Measurements from ENCODE around the gene SEC14L2. TPM values are rescaled to one million over a fixed set of nuclear protein-coding genes. Genes with fewer than 3 reads are reported as not detected.
A peak's percentile ranks its signal among the peaks of the same experiment; 100 is the strongest.

The SEC14L2 gene
- total RNA-seq, 1 donor from 2014 or later: 5.7 TPM

DNA sequence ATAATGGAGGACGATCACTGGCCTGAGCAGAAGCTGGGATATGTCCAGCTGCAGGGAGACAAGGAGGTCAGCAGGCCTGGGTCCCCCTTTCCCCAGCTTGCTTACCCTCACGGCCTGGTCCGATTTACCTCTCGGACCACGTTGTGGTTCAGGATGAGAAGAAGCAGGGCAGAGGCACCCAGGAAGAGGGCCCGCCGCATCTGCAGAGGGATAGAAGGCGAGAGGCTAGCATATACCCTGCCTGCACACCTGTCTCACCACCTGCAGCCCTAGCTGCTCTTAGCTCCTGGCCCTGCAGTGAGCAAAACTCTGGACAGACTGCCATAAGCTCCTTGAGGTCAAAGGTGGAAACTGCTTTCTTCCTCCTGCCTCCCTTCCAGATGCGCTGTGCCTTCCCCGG is 10.9 kb upstream of the SEC14L2 start:
- no peak overlapping the region for H3K27ac Mint-ChIP-seq
- Histone ChIP-seq H2AFZ (replicated peaks) (no peak overlapping the region), H3K27me3 (no peaks in the 10 kb centered on the region), H3K4me2 (peak overlapping the region; percentile 79), H3K4me1 (peaks cover 6% of the 10 kb centered on the region), H3F3A (ENCODE audit: low read depth) (no peaks in the 10 kb centered on the region), H3K79me2 (ENCODE audit: low read depth) (no peaks in the 10 kb centered on the region), H4K20me1 (ENCODE audit: low read depth) (no peaks in the 10 kb centered on the region), H3K9ac (no peak overlapping the region), H3K9me3 (ENCODE audit: low read depth) (no peaks in the 10 kb centered on the region), H3K27ac (no peak overlapping the region), H3K4me3 (peak overlapping the region; percentile 59), H3K36me3 (no peaks in the 10 kb centered on the region)
- H3K27me3 Mint-ChIP-seq (ENCODE audit: insufficient read depth, low read depth): peaks cover 4% of the 10 kb centered on the region
- H3K36me3 Mint-ChIP-seq: peaks cover 2% of the 10 kb centered on the region
- peaks cover 4% of the 10 kb centered on the region for H3K9me3 Mint-ChIP-seq
- peaks cover 12% of the 10 kb centered on the region for H3K4me1 Mint-ChIP-seq
- H3K4me3 Mint-ChIP-seq: peak overlapping the region; percentile 90
- TF ChIP-seq CTCF (IDR thresholded peaks at IDR 0.05): no peak
- no peak for TF ChIP-seq EZH2 (IDR thresholded peaks at IDR 0.05)
- TF ChIP-seq EZH2phosphoT487 (IDR thresholded peaks at IDR 0.05): no peak
- peak; percentile 14 for DNase-seq (ENCODE audit: low spot score)

- Histone ChIP-seq H3K4me2 (peak overlapping the region; percentile 79), H3K9ac (peak overlapping the region; percentile 12)
- peak overlapping the region; percentile 90 for H3K4me3 Mint-ChIP-seq
Observed at GRCh38 chr22:30386608-30386959, 10.2 kb upstream of the SEC14L2 start.

GRCh38 chr22:30386960-30387827 is 9.6 kb upstream of the SEC14L2 start, which contains the start of gene RNF215:
RNF215 (minus strand) TSS chr22:30387411; CDS start chr22:30387313, 98 bp downstream.
- Histone ChIP-seq H3K27ac (no peak within 1 kb of the TSS), H3F3A (ENCODE audit: low read depth) (peaks cover 8% of the 10 kb centered on the region), H3K4me2 (peak within 1 kb of the TSS; percentile 79)

More at GRCh38 chr22:30386608-30386959, 10.2 kb upstream of the SEC14L2 start:
- DNase-seq (ENCODE audit: low spot score): no peak
- Histone ChIP-seq H3F3A (ENCODE audit: low read depth) (peaks cover 2% of the 10 kb centered on the region), H4K20me1 (ENCODE audit: low read depth) (no peaks in the 10 kb centered on the region), H2AFZ (replicated peaks) (no peak overlapping the region), H3K36me3 (no peaks in the 10 kb centered on the region), H3K4me1 (peaks cover 9% of the 10 kb centered on the region), H3K27me3 (no peaks in the 10 kb centered on the region), H3K27ac (no peak overlapping the region), H3K9me3 (ENCODE audit: low read depth) (no peaks in the 10 kb centered on the region), H3K79me2 (ENCODE audit: low read depth) (no peaks in the 10 kb centered on the region), H3K4me3 (peak overlapping the region; percentile 59)
- Mint-ChIP-seq H3K27me3 (ENCODE audit: insufficient read depth, low read depth) (peaks cover 7% of the 10 kb centered on the region), H3K27ac (peak overlapping the region; percentile 50), H3K36me3 (peaks cover 2% of the 10 kb centered on the region), H3K9me3 (peaks cover 6% of the 10 kb centered on the region), H3K4me1 (peaks cover 19% of the 10 kb centered on the region)
- TF ChIP-seq EZH2 (IDR thresholded peaks at IDR 0.05): no peak
- TF ChIP-seq EZH2phosphoT487 (IDR thresholded peaks at IDR 0.05): no peak
- no peak for TF ChIP-seq CTCF (IDR thresholded peaks at IDR 0.05)

More at GRCh38 chr22:30386960-30387827, 9.6 kb upstream of the SEC14L2 start, which contains the start of gene RNF215:
- Histone ChIP-seq H3K9me3 (ENCODE audit: low read depth) (no peaks in the 10 kb centered on the region), H3K27me3 (no peaks in the 10 kb centered on the region), H4K20me1 (ENCODE audit: low read depth) (no peaks in the 10 kb centered on the region), H3K4me1 (peaks cover 15% of the 10 kb centered on the region), H3K4me3 (peak within 1 kb of the TSS; percentile 59), H2AFZ (replicated peaks) (peak within 1 kb of the TSS; percentile 96), H3K36me3 (no peaks in the 10 kb centered on the region), H3K9ac (peak within 1 kb of the TSS; percentile 12), H3K79me2 (ENCODE audit: low read depth) (no peaks in the 10 kb centered on the region)
- H3K4me1 Mint-ChIP-seq: peaks cover 25% of the 10 kb centered on the region
- TF ChIP-seq EZH2phosphoT487 (IDR thresholded peaks at IDR 0.05) (no peak), CTCF (IDR thresholded peaks at IDR 0.05) (peak; percentile 94)
- H3K9me3 Mint-ChIP-seq: peaks cover 6% of the 10 kb centered on the region
- peak within 1 kb of the TSS; percentile 87 for H3K27ac Mint-ChIP-seq
- peak within 1 kb of the TSS; percentile 90 for H3K4me3 Mint-ChIP-seq
- peaks cover 2% of the 10 kb centered on the region for H3K36me3 Mint-ChIP-seq
- H3K27me3 Mint-ChIP-seq (ENCODE audit: insufficient read depth, low read depth): peaks cover 9% of the 10 kb centered on the region
- DNase-seq (ENCODE audit: low spot score): peak; percentile 94
